Keratinocyte (primary cell): ENCODE measurements around the gene C1D. TPM values are rescaled to one million over a fixed set of nuclear protein-coding genes. Genes with fewer than 3 reads are reported as not detected.

Source experiments
- DNase-seq: peaks from one replicate; pipeline ENCODE4 v3.0.0-alpha.2; 2011; ENCODE audit warnings: low read depth, missing footprints, low spot score
- FAIRE-seq: peaks from 2 replicates; lab custom pipeline; 2011; peaks lifted over from hg19 to GRCh38; lab: Jason Lieb, UNC
- H2AFZ ChIP-seq: 2 replicates; pipeline ENCODE4 v1.6.0; 2012; ENCODE audit warnings: low read length, control low read depth, inconsistent platforms; ENCODE audit not compliant: control insufficient read depth
- H3K27ac ChIP-seq: 2 replicates; pipeline ENCODE4 v1.5.1; 2011; ENCODE audit warnings: low read length; ENCODE audit not compliant: control insufficient read depth, insufficient read depth
- H3K27me3 ChIP-seq: 3 replicates; pipeline ENCODE4 v1.6.0; 2011; ENCODE audit warnings: low read length; ENCODE audit not compliant: control insufficient read depth, insufficient read depth; ENCODE audit errors: extremely low read depth
- H3K36me3 ChIP-seq, 2 experiments: 2 replicates in 1 of 2; 3 replicates in 1 of 2; pipeline ENCODE4 v1.5.1; 2011; ENCODE audit warnings: low read length in 2 of 2, mild to moderate bottlenecking in 1 of 2; ENCODE audit not compliant: control insufficient read depth in 2 of 2, insufficient read depth in 2 of 2; ENCODE audit errors: extremely low read depth in 1 of 2
- H3K4me1 ChIP-seq: 3 replicates; pipeline ENCODE4 v1.5.1; 2011; ENCODE audit warnings: low read length; ENCODE audit not compliant: control insufficient read depth, insufficient read depth; ENCODE audit errors: extremely low read depth
- H3K4me2 ChIP-seq: 3 replicates; pipeline ENCODE4 v1.6.0; 2011; ENCODE audit warnings: low read depth, low read length; ENCODE audit not compliant: control insufficient read depth, insufficient read depth; ENCODE audit errors: extremely low read depth
- H3K4me3 ChIP-seq, 3 experiments: fragments of 200-600 bp in 1 of 3; sonication (generic) in 1 of 3; 2 replicates in 2 of 3; 3 replicates in 1 of 3; pipeline ENCODE4 v1.5.1; 2011 to 2016; ENCODE audit warnings: low read length in 3 of 3, mild to moderate bottlenecking in 3 of 3, control low read depth in 2 of 3, inconsistent platforms in 1 of 3, low read depth in 1 of 3, mixed read lengths in 1 of 3, mixed run types in 1 of 3, moderate library complexity in 1 of 3; ENCODE audit not compliant: control insufficient read depth in 2 of 3, insufficient read depth in 2 of 3; ENCODE audit errors: extremely low read depth in 1 of 3
- H3K79me2 ChIP-seq: 2 replicates; pipeline ENCODE4 v1.6.0; 2012; ENCODE audit warnings: low read length; ENCODE audit not compliant: control insufficient read depth, insufficient read depth
- H3K9ac ChIP-seq: 3 replicates; pipeline ENCODE4 v1.6.0; 2011; ENCODE audit warnings: low read length; ENCODE audit not compliant: control insufficient read depth, insufficient read depth; ENCODE audit errors: extremely low read depth
- H3K9me1 ChIP-seq: 3 replicates; pipeline ENCODE4 v1.6.0; 2011; ENCODE audit warnings: low read length; ENCODE audit not compliant: control insufficient read depth, insufficient read depth; ENCODE audit errors: extremely low read depth
- H3K9me3 ChIP-seq: 2 replicates; pipeline ENCODE4 v1.5.1; 2012; ENCODE audit warnings: low read depth, low read length; ENCODE audit not compliant: control insufficient read depth
- H4K20me1 ChIP-seq: 3 replicates; pipeline ENCODE4 v1.6.0; 2011; ENCODE audit warnings: low read length; ENCODE audit not compliant: control insufficient read depth, insufficient read depth; ENCODE audit errors: extremely low read depth
- EZH2 ChIP-seq: IDR thresholded peaks from one replicate; pipeline ENCODE4 v1.6.1; 2012; ENCODE audit warnings: inconsistent platforms, mild to moderate bottlenecking, low read length, moderate library complexity
- dilution Hi-C: fragments of 300-500 bp; cut with MboI; formaldehyde crosslinking; loops from one replicate; pipeline ENCODE4 v1.7.0; 2020; ENCODE audit warnings: low sequenced_read_pairs; ENCODE audit not compliant: extremely low pct_ligation_motif_present
- polyA plus RNA-seq, 5 experiments: library from polyadenylated mRNA; depleted of rRNA in 3 of 5; stranded (reverse) in 3 of 5; stranded (forward) in 1 of 5; unstranded in 1 of 5; fragments of >200 nt; gene quantifications; 1 replicate in 1 of 5; 2 replicates in 3 of 5; 3 replicates in 1 of 5; pipeline versions ENCODE4 v1.2.1 to v1.2.3, GENCODE V29; 2011 to 2012; ENCODE audit warnings: missing spikeins in 2 of 5, low read depth in 1 of 5, low replicate concordance in 1 of 5
- TF ChIP-seq, protein P1 (sequence below), 3 experiments: IDR thresholded peaks in 1 of 3; conservative IDR thresholded peaks in 1 of 3; optimal IDR thresholded peaks in 1 of 3; 2 replicates in 2 of 3; 3 replicates in 1 of 3; pipeline versions ENCODE3 to v1.5.1; 2011; ENCODE audit warnings: low read length in 3 of 3, mild to moderate bottlenecking in 3 of 3, moderate library complexity in 2 of 3, control low read depth in 1 of 3, inconsistent platforms in 1 of 3; ENCODE audit not compliant: insufficient read depth in 2 of 3; ENCODE audit errors: extremely low read depth in 1 of 3

Gene C1D
- polyA plus RNA-seq, 1 donor (not counting 4 experiments of a cell fraction or from before 2014, with no cell fraction given), result 45.3 TPM

DNA sequence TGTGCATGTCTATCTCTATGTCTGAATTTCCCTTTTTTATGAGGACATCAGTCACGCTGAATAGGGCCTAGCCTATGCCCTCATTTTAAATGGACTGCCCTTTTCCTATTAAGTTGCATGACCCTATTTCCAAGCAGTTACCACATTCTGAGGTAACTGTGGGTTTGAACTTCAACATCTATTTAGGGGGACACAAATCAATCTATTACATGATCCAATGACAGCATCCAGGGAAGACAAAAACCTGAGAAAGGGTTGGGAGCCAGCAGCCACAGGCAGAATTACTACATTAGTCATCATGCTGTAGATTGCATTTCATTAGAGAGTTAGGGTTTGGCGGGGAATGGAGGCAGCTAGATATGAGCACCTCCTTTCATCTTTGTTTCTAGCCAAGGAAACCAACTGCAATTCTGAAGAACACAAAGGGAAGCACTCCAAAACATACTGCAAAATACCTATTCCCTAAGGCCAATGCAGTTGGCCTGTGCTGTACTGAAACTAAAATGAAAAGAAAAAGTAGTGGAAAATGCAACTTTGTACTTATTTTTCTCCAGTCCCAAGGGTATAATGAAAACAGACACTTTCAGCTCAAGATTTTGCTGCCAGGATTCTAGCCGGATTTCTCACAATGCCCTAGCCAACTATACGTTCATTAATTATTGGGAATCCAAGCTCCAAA is 40.4 kb upstream of the C1D start:
- no peak for TF ChIP-seq EZH2
- TF ChIP-seq, protein P1, sequence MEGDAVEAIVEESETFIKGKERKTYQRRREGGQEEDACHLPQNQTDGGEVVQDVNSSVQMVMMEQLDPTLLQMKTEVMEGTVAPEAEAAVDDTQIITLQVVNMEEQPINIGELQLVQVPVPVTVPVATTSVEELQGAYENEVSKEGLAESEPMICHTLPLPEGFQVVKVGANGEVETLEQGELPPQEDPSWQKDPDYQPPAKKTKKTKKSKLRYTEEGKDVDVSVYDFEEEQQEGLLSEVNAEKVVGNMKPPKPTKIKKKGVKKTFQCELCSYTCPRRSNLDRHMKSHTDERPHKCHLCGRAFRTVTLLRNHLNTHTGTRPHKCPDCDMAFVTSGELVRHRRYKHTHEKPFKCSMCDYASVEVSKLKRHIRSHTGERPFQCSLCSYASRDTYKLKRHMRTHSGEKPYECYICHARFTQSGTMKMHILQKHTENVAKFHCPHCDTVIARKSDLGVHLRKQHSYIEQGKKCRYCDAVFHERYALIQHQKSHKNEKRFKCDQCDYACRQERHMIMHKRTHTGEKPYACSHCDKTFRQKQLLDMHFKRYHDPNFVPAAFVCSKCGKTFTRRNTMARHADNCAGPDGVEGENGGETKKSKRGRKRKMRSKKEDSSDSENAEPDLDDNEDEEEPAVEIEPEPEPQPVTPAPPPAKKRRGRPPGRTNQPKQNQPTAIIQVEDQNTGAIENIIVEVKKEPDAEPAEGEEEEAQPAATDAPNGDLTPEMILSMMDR (optimal IDR thresholded peaks at IDR 0.05 in 1 of 3, IDR thresholded peaks at IDR 0.05 in 1 of 3, conservative IDR thresholded peaks at IDR 0.05 in 1 of 3; ENCODE audit: extremely low read depth in 1 of 3, insufficient read depth in 2 of 3, low read length in 3 of 3), result no peak
- H3K9me1 ChIP-seq, result no peaks in the 10 kb centered on the region
- H3K27me3 ChIP-seq, result no peaks in the 10 kb centered on the region
- FAIRE-seq (peak; percentile 43), DNase-seq (no peak)
- H3K4me1 ChIP-seq, result no peaks in the 10 kb centered on the region
- H2AFZ ChIP-seq, result no peak overlapping the region
- no peak overlapping the region for H3K9ac ChIP-seq
- no peaks in the 10 kb centered on the region for H3K79me2 ChIP-seq
- dilution Hi-C loops, result no loop called here
- no peaks in the 10 kb centered on the region for H4K20me1 ChIP-seq
- no peaks in the 10 kb centered on the region for H3K36me3 ChIP-seq
- no peak overlapping the region for H3K27ac ChIP-seq
- no peak overlapping the region for H3K4me3 ChIP-seq
- H3K4me2 ChIP-seq, result no peak overlapping the region
- no peaks in the 10 kb centered on the region for H3K9me3 ChIP-seq

DNA sequence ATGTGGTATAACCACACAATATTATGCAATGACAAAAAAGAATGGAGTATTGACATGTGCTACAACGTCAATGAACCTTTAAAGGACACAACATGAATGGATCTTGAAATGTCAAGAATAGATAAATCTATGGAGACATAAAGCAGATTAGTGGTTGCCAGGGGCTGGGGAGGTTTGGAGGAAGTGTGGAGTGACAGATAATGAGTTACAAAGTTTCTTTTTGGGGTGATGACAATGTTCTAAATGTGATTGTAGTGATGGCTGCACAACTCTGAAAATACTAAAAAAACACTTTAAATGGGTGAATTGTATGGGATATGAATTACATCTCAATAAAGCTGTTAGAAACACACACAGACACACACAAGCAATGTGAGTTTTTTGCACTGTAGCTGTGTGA is 37.4 kb upstream of the C1D start:
- Histone ChIP-seq H3K9ac (no peak overlapping the region), H2AFZ (no peak overlapping the region), H3K27me3 (no peaks in the 10 kb centered on the region), H3K9me3 (no peaks in the 10 kb centered on the region), H3K79me2 (no peaks in the 10 kb centered on the region), H3K4me2 (no peak overlapping the region), H3K27ac (no peak overlapping the region), H3K9me1 (no peaks in the 10 kb centered on the region), H3K4me3 (no peak overlapping the region), H3K4me1 (no peaks in the 10 kb centered on the region), H3K36me3 (no peaks in the 10 kb centered on the region), H4K20me1 (no peaks in the 10 kb centered on the region)
- no peak for TF ChIP-seq EZH2
- TF ChIP-seq, protein P1 (optimal IDR thresholded peaks at IDR 0.05 in 1 of 3, IDR thresholded peaks at IDR 0.05 in 1 of 3, conservative IDR thresholded peaks at IDR 0.05 in 1 of 3; ENCODE audit: extremely low read depth in 1 of 3, insufficient read depth in 2 of 3, low read length in 3 of 3), result no peak
- FAIRE-seq (no peak), DNase-seq (no peak)
- dilution Hi-C loops, result no loop called here
